K562 (cell line): ENCODE results near the gene ALOXE3. TPM values are rescaled to one million over a fixed set of nuclear protein-coding genes. Genes with fewer than 3 reads are reported as not detected.

Experiments
- ATF1 ChIP-seq, 2 experiments: fragments of 450-650 bp in 1 of 2; IDR thresholded peaks; 2 replicates each; pipeline ENCODE4 v1.6.1; 2016; ENCODE audit warnings: missing compliant biosample characterization in 1 of 2, missing genetic modification characterization in 1 of 2
- BRF1 ChIP-seq: IDR thresholded peaks from 3 replicates; pipeline ENCODE4 v1.6.1; 2011; ENCODE audit warnings: borderline replicate concordance, mild to moderate bottlenecking; ENCODE audit not compliant: insufficient read length; ENCODE audit errors: extremely low read depth
- EGR1 ChIP-seq: fragments of 450-650 bp; conservative IDR thresholded peaks from 2 replicates; pipeline ENCODE4 v1.6.1; 2017; ENCODE audit warnings: mild to moderate bottlenecking
- ILF3 ChIP-seq: fragments of 450-650 bp; IDR thresholded peaks from 2 replicates; pipeline ENCODE4 v1.6.1; 2018; ENCODE audit warnings: antibody characterized with exemption, mild to moderate bottlenecking, moderate library complexity, borderline replicate concordance
- MYC ChIP-seq, 2 experiments: fragments of 250-450 bp in 1 of 2; sonication (Bioruptor Pico) in 1 of 2; IDR thresholded peaks; 2 replicates each; pipeline versions ENCODE4 v1.5.1 to v1.6.1; 2012 to 2021; ENCODE audit warnings: low read depth in 2 of 2, borderline replicate concordance in 1 of 2, improper control_type of control experiment in 1 of 2, low read length in 1 of 2, mild to moderate bottlenecking in 1 of 2, moderate library complexity in 1 of 2
- NCOR1 ChIP-seq: fragments of 450-650 bp; IDR thresholded peaks from 2 replicates; pipeline ENCODE4 v1.6.1; 2016; ENCODE audit warnings: mild to moderate bottlenecking, moderate library complexity
- PHTF2 ChIP-seq: fragments of 250-450 bp; sonication (Bioruptor Pico); IDR thresholded peaks from 2 replicates; pipeline ENCODE4 v1.5.0; 2021; ENCODE audit warnings: mild to moderate bottlenecking
- POLR2A ChIP-seq: fragments of 450-650 bp; conservative IDR thresholded peaks from 2 replicates; pipeline ENCODE4 v1.6.1; 2016
- RBFOX2 ChIP-seq: fragments of 200-400 bp; formaldehyde crosslinking; IDR thresholded peaks from 2 replicates; pipeline ENCODE4 v1.6.1; 2017; ENCODE audit warnings: low read depth, mild to moderate bottlenecking, low read length, moderate library complexity
- RFX5 ChIP-seq: IDR thresholded peaks from 2 replicates; pipeline ENCODE4 v1.6.1; 2011; ENCODE audit warnings: low read depth, mild to moderate bottlenecking, improper control_type of control experiment, low read length
- SP2 ChIP-seq: IDR thresholded peaks from 2 replicates; pipeline ENCODE4 v1.6.1; 2011; ENCODE audit warnings: mild to moderate bottlenecking, low read depth, low read length, moderate library complexity; ENCODE audit not compliant: poor library complexity, severe bottlenecking; ENCODE audit errors: extremely low read depth
- SPI1 ChIP-seq: IDR thresholded peaks from 2 replicates; pipeline ENCODE4 v1.6.1; 2011; ENCODE audit warnings: low read depth, low read length, control low read depth, borderline replicate concordance
- ZFX ChIP-seq: sonication (generic); formaldehyde crosslinking; IDR thresholded peaks from 2 replicates; pipeline ENCODE4 v1.8.0; 2022; ENCODE audit warnings: mild to moderate bottlenecking, missing genetic modification reagents, moderate library complexity
- ZNF592 ChIP-seq: fragments of 450-650 bp; IDR thresholded peaks from 2 replicates; pipeline ENCODE4 v1.6.1; 2017; ENCODE audit warnings: antibody characterized with exemption, mild to moderate bottlenecking
- polyA plus RNA-seq, 8 experiments: library from polyadenylated mRNA; depleted of rRNA in 4 of 8; stranded (reverse) in 5 of 8; unstranded in 3 of 8; fragments of >200 nt; fragmentation: Nextera tagmentation in 2 of 8; fragmentation: Illumina TruSeq in 1 of 8; extraction: Ambion mirVana in 2 of 8; extraction: Trizol in 1 of 8; gene quantifications; 2 replicates each; pipeline versions ENCODE4 v1.2.1 to v1.2.3, GENCODE V29; 2011 to 2014; ENCODE audit warnings: inconsistent platforms in 1 of 8, missing spikeins in 1 of 8
- total RNA-seq, 7 experiments: library from RNA; depleted of rRNA in 6 of 7; stranded (reverse); fragments of >200 nt in 6 of 7; fragmentation: Illumina TruSeq in 2 of 7; extraction: Trizol in 2 of 7; gene quantifications; 2 replicates each; pipeline versions ENCODE4 v1.2.1 to v1.2.3, GENCODE V29; 2011 to 2021; ENCODE audit warnings: low replicate concordance in 1 of 7
- TF ChIP-seq, protein P1 (sequence below): fragments of 250-450 bp; sonication (Bioruptor Pico); IDR thresholded peaks from 2 replicates; pipeline ENCODE4 v1.9.0; 2021; ENCODE audit warnings: mild to moderate bottlenecking
- TF ChIP-seq, protein P2 (sequence below), 2 experiments: IDR thresholded peaks; 2 replicates each; pipeline ENCODE4 v1.6.1; 2011; ENCODE audit warnings: borderline replicate concordance in 1 of 2, control low read depth in 1 of 2, low read depth in 1 of 2, low read length in 1 of 2, mild to moderate bottlenecking in 1 of 2, mixed read lengths in 1 of 2, moderate library complexity in 1 of 2; ENCODE audit not compliant: insufficient read depth in 1 of 2, insufficient read length in 1 of 2, poor library complexity in 1 of 2, severe bottlenecking in 1 of 2; ENCODE audit errors: extremely low read depth in 1 of 2

Gene ALOXE3
- total and polyA plus RNA-seq, 9 of the 15 experiments (the other 6 are each of a cell fraction or from before 2014, with no cell fraction given), result 0.04 TPM; not detected in 8

DNA sequence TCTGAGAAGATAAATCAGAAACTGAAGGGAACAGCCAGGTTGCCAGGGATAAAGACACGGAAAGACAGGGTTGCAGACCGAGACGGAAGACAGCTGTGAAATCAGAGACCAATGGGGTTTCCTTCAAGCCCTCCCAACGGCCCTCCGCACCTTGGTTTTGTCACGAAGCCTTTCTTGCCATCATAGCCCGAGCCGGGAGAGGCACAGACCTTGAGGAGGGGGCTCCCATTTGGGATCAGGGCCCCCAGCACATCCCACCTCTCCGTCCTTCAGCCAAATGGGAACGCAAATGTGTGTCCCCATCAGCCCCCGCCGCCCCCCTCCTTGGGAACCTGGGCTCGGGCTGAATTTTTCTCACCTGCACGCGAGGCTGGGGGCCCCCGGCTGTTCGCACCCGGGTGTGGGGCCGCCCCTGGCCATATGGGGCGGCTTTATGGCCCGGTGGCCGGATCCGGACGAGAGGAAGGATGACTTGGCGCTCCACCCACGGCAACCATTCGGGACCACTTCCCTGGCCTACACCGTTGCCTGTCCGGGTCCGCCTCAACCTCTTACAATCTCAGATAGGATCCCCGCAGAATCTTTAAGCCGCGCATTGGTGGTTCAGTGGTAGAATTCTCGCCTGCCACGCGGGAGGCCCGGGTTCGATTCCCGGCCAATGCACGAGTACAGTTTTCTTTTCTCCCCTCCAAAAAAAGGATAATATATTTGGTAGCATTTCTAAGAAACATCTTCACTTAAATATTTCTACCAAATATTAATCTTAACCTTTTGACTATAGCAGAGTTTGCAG, 7.0 kb upstream of the ALOXE3 start (continued):
- TF ChIP-seq ILF3, result 0 out of 2 replicates have a peak, but pooled peaks have one; percentile 47
- TF ChIP-seq ZFX (CRISPR knock-in tag), result peak; percentile 60
- TF ChIP-seq ZNF592, result peak; percentile 61
- peak; percentile 57 for TF ChIP-seq RBFOX2
- peak; percentile 42; the same call in 1 of the 2 replicates for TF ChIP-seq RFX5
- peak; percentile 44 for TF ChIP-seq BRF1
- TF ChIP-seq NCOR1, result no peak
- TF ChIP-seq SP2, result no peak
- TF ChIP-seq MYC (IDR thresholded peaks at IDR 0.05; ENCODE audit: low read depth, low read length), result peak; percentile 24; the same call in 1 of the 2 replicates
- TF ChIP-seq MYC (CRISPR knock-in tag; IDR thresholded peaks at IDR 0.05; ENCODE audit: borderline replicate concordance, low read depth), result no peak
- peak; percentile 18; the same call in 1 of the 2 replicates for TF ChIP-seq SPI1
- no peak for TF ChIP-seq ATF1 (CRISPR knock-in tag; IDR thresholded peaks at IDR 0.05)
- TF ChIP-seq ATF1 (tag; IDR thresholded peaks at IDR 0.05), result 0 out of 2 replicates have a peak, but pooled peaks have one; percentile 15
- peak; percentile 38 for TF ChIP-seq EGR1
- TF ChIP-seq, protein P1, sequence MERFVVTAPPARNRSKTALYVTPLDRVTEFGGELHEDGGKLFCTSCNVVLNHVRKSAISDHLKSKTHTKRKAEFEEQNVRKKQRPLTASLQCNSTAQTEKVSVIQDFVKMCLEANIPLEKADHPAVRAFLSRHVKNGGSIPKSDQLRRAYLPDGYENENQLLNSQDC (CRISPR knock-in tag), result peak; percentile 63; the same call in 1 of the 2 replicates
- TF ChIP-seq, protein P2, sequence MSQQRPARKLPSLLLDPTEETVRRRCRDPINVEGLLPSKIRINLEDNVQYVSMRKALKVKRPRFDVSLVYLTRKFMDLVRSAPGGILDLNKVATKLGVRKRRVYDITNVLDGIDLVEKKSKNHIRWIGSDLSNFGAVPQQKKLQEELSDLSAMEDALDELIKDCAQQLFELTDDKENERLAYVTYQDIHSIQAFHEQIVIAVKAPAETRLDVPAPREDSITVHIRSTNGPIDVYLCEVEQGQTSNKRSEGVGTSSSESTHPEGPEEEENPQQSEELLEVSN (IDR thresholded peaks at IDR 0.05; ENCODE audit: borderline replicate concordance in 1 of 2, extremely low read depth in 1 of 2, insufficient read depth in 1 of 2, insufficient read length in 1 of 2, low read depth in 1 of 2, low read length in 1 of 2, poor library complexity in 1 of 2, severe bottlenecking in 1 of 2), result peak in 1 of 2 experiments; percentile 7
- TF ChIP-seq POLR2A, result peak; percentile 49; the same call in 1 of the 2 replicates
- TF ChIP-seq PHTF2 (CRISPR knock-in tag), result no peak
